ENCODE results near the gene BLACAT1. TPM values are rescaled to one million over a fixed set of nuclear protein-coding genes. Genes with fewer than 3 reads are reported as not detected.

The BLACAT1 gene
- total RNA-seq, 1 experiment from 2014 or later: 9.8 TPM

- TF ChIP-seq EMX1 (CRISPR knock-in tag; IDR thresholded peaks at IDR 0.05) (no peak), RORB (CRISPR knock-in tag; IDR thresholded peaks at IDR 0.05) (no peak), ZNF532 (CRISPR knock-in tag; IDR thresholded peaks at IDR 0.05; ENCODE audit: borderline replicate concordance) (no peak)
These were observed 23.7 kb downstream of the BLACAT1 start (continued) for GRCh38 chr1:205432116-205432515.

- peak; percentile 81 for DNase-seq (ENCODE audit: low spot score)
- Mint-ChIP-seq H3K4me1 (peaks cover 31% of the 10 kb centered on the region), H3K36me3 (no peaks in the 10 kb centered on the region), H3K9me3 (no peaks in the 10 kb centered on the region), H3K27me3 (ENCODE audit: low read depth) (peaks cover 82% of the 10 kb centered on the region), H3K27ac (no peak overlapping the region), H3K4me3 (peak overlapping the region; percentile 83)
- peak; percentile 83 for ATAC-seq
- ChIA-PET POLR2A (interaction anchor here (0.7 to 1.8 kb wide), 4 partner anchors 11 to 42 kb away, joined by 3 to 9 read pairs (median 4); no protein-coding TSS in a partner anchor), CTCF (interaction anchor here (0.5 to 7.2 kb wide), 82 partner anchors 9 to 369 kb away, joined by 3 to 121 read pairs (median 4); partner anchors contain the start of genes BLACAT1, CDK18, KLHDC8A and LEMD1)
- TF ChIP-seq OVOL2 (CRISPR knock-in tag; IDR thresholded peaks at IDR 0.05; ENCODE audit: borderline replicate concordance) (no peak), AR (CRISPR knock-in tag; IDR thresholded peaks at IDR 0.05) (no peak), ZNF425 (CRISPR knock-in tag; conservative IDR thresholded peaks at IDR 0.05) (no peak), ZBTB43 (CRISPR knock-in tag; IDR thresholded peaks at IDR 0.05) (no peak), ZNF121 (CRISPR knock-in tag; IDR thresholded peaks at IDR 0.05) (no peak), HMGXB4 (CRISPR knock-in tag; IDR thresholded peaks at IDR 0.05) (peak; percentile 76; the same call in 1 of the 2 replicates), ETV6 (CRISPR knock-in tag; IDR thresholded peaks at IDR 0.05) (no peak), E2F1 (CRISPR knock-in tag; IDR thresholded peaks at IDR 0.05) (no peak), ZNF317 (CRISPR knock-in tag; IDR thresholded peaks at IDR 0.05; ENCODE audit: borderline replicate concordance, low read depth) (no peak), NR1H2 (CRISPR knock-in tag; IDR thresholded peaks at IDR 0.05) (no peak), ZNF281 (CRISPR knock-in tag; IDR thresholded peaks at IDR 0.05) (0 out of 2 replicates have a peak, but pooled peaks have one; percentile 30), USF1 (CRISPR knock-in tag; IDR thresholded peaks at IDR 0.05) (no peak), ZNF263 (CRISPR knock-in tag; IDR thresholded peaks at IDR 0.05; ENCODE audit: low read depth) (no peak), MAX (CRISPR knock-in tag; IDR thresholded peaks at IDR 0.05) (no peak)
These were observed 25.0 kb downstream of the BLACAT1 start for GRCh38 chr1:205430696-205431305.

Data from WTC11 (cell line).